Stimulated activated CD8-positive, alpha-beta memory T cell treated with anti-CD3 and anti-CD28 coated beads, Interleukin-12 subunit alpha, Interleukin-12 subunit beta, amount 100 ng/mL, for 4 hours (primary cell): ENCODE measurements around the gene LRRC15.

ENCODE experiments used
- DNase-seq: peaks from one replicate; pipeline ENCODE4 v3.0.0-alpha.2; 2020; ENCODE audit warnings: low read depth

The LRRC15 gene

DNA sequence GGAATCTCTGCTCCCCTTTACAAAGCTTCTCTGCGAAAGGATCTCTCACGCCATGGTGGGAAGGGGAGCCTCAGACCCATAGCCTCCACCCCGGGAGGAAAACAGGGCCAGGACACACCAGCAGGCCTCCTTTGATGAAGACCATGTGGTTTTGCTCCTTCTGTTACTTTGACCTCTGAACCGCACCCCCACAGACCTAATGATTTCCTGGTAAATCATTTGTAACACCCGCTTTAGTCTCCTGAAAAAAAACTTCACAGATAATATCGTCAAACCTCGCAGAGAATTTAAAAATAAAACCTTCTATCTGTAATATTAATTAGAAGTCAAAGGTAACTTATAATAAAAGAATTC is 36.7 kb downstream of the LRRC15 start:
- DNase-seq = no peak

DNA sequence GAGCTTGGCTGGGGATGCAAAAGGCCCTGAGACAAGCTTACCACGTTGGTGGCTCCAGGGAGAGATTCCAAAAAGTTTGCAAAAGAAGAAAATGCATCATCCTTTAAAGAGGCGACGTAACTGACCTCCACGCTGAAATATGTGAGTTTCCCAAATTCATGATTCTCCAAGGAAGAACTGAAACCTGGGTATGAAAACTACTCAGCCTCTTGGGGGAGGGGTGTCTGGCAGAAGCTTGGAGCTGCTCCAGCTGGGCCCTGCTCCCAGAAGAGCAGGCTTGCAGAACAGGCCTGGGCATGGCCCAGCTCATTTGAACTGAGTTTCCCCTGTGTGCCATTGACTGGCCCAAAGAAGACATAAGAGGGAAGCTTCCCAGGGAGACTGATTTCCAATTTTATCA is 39.0 kb downstream of the LRRC15 start:
- DNase-seq = no peak

DNA sequence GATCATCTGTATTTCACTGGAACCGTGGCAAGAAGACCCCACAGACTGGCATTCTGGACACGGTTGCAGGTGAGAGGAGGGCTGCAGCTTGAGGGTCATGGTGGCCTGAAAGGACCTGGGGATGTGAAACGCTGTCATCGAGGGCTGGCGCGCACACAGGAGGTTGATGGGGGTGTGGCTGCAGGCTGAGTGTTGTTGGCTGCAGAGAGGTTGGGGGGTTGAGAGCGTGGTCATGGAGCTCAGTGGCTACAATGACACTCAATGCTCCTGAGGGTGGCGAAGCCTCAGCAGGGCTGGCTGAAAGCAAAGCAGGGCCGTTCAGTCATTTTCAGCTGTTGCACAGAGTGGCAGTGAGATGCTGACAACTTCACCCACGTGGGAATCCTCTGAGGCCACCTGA is 39.4 kb downstream of the LRRC15 start:
- DNase-seq = no peak

DNA sequence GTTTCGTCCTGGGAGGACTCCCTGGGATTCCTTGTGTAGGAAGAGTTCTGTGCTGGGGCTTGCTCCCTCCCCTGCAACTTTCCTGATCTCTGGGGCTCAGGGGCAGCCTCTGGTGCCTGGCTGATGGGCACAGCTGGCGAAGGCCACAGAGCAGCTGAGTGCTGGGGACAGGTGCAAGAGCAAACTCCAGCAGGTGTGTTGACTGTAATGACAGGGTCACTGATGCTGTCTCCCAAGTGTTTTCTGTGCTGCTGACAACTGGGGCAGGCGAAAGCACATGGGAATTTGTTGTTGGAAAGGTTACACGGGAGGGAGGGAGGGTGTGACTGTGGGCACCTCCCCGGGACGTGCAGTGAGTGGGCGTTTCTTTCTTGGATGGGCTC is 40.0 kb downstream of the LRRC15 start:
- no peak for DNase-seq

DNA sequence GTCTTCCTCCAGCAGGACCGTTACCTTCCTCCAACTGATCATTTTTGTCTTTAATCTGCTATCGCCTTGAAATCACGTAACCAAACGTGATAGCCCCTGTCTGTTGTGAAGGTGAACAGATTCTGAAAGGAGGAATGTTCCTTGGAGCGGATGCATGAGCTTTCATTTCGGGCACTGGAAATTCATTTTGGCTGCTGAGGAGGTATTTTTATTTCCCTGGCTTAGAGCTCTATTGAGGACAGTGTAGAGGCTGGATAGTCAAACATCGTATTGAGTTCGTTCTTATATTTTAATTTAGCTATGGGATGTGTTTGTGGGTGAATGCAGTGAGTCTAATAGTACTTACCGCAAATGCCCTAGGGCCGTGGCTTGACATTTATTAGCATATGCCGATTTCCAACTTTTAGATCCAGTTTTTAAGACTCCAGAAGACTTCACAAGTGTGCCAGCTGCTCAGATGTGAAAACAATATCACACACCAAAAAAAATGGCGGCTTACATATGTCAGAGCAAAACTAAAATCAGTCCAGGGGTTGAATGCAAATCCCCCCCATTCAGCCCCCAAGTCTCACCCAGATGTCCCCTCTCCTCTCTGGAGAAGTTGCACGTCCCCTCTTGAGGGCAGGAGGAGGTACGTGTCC is 40.5 kb downstream of the LRRC15 start:
- DNase-seq = no peak

GRCh38 chr3:194328053-194328657 is 41.4 kb downstream of the LRRC15 start:
- no peak for DNase-seq

DNA sequence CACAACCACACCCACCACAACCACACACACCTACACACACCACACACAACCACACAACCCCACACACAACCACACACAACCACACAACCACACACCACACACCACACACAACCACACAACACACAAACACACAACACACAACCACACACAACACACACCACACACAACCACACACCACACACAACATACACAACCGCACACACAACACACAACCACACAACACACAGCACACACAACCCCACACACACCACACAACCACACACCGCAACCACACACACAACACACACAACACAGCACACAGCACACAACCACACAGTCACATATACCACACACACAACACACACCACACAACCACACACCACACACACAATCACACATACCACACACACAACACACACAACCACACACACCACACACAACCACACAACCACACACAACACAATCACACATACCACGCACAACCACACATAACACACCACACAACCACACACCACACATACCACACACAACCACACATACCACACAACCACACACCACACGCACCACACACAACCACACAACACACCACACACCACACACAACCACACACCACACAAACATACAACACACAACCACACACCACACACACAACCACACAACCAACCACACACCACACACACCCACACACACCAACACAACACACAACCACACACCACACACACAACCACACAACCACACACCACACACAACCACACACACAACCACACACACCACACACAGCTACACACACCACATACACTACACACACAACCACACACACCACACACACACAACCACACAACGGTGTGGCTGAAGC is 42.1 kb downstream of the LRRC15 start:
- DNase-seq = no peak

GRCh38 chr3:194326968-194327217 is 42.6 kb downstream of the LRRC15 start:
- DNase-seq = no peak

- no peak for DNase-seq
These were observed 43.2 kb downstream of the LRRC15 start for GRCh38 chr3:194326192-194326967.

GRCh38 chr3:194325424-194326153 is 44.0 kb downstream of the LRRC15 start:
- no peak for DNase-seq

DNA sequence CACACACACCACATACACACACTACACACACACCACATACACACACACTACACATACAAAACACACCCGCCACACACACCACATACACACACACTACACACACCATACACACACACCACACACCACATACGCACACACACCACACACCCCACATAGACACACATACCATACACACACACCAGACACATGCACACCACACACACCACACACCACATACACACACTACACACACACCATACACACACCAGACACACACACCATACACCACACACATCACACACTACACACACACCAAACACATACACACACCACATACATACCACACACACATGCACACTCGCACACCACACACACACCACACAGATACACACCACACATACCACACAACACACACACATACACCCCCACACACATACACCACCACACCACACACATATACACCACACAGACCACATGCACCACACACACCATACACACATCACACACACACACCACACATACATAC is 44.7 kb downstream of the LRRC15 start:
- no peak for DNase-seq

DNA sequence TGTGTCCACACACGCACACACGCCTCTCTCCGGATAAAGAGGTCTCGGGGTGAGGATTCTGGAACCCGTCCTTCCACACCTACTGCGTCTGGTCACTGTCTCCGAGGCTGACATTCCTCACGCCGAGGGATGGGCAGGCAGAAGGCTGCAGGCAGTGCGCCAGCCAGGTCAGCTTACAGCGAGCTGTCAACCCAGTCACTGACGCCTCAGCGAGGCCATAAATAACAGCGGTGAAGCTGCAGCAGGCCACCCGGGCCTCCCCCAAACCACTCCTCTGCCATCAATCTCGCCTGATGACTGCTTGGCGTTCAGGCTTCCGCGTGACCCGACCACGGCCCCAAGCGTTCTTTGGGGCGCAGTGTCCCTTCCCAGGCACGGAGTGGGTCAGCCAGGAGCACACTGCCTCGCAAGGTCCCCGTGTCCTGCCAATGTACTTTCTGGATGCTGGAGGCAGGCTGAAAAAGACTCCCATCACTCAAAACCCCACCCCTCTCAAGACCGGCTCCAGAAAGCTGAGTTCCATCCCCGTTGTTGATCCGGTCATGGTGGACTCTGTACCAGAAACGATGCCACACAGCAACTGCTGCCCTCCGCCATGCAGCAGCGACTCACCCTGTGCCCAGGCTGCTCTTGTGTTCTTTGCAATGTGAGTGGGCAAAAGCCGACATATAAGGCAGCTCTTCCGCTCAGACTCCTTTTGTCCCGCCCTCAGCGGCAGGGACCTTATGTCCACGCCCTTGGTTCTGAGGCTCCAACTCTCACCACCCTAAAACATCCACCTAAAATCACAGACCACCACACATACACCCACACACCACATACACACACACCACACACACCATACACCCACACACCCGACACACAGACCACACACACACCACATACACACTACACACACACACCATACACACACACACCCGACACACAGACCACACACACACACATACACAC is 45.5 kb downstream of the LRRC15 start:
- no peak for DNase-seq

GRCh38 chr3:194322678-194323211 is 46.8 kb downstream of the LRRC15 start:
- DNase-seq = no peak

GRCh38 chr3:194321693-194322640 is 47.6 kb downstream of the LRRC15 start:
- no peak for DNase-seq

- no peak for DNase-seq
These were observed 48.7 kb downstream of the LRRC15 start for GRCh38 chr3:194320744-194321243.

GRCh38 chr3:194320100-194320499 is 49.4 kb downstream of the LRRC15 start:
- DNase-seq = no peak

GRCh38 chr3:194318511-194319161 is 50.9 kb downstream of the LRRC15 start:
- DNase-seq = no peak

DNA sequence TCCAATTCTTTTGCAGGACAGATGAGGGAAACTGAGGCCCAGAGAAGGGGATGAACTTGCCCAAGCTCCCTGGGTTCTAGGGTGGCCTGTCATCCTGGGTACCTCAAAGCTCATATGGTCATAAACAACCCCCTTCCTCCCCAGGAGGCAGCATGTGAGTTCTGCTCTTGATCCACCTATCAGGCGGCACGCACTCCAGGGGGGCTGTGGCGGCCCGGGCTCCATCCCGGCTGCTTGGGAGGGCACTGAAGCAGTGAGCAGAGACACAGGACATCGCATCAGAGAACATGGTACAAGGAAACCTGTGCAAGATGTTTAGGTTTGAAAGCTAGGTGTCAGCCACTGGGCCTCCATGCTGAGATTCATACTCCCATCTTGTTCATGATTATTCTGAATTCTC is 52.6 kb downstream of the LRRC15 start:
- DNase-seq = no peak

- DNase-seq = no peak
These were observed 53.6 kb downstream of the LRRC15 start for GRCh38 chr3:194315965-194316361.
